ENCODE measurements around the gene TRPM5. TPM values are rescaled to one million over a fixed set of nuclear protein-coding genes. Genes with fewer than 3 reads are reported as not detected.

The TRPM5 gene
- total and polyA plus RNA-seq, 2 donors (not counting 1 experiment from before 2014, with no cell fraction given), result 0.03 TPM; not detected in 1

DNA sequence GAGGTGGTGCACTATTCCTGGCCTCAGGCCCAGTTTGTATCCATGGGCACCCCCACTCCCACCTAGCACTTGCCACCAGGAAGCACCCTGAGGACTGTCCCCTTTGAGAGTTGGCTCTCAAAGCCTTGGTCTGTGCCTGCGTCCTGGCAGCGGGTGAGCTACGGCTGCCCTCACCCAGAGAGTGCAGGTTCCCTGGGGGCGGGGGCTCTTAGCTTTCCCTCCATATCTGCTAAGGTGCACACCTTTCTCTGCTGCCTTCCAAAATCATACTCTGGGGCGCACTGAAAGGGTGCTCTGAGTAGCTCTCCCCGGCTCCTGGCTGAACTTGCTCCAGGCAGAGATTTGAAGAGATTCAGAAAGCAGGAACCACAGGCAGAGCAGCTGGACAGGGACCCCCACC is 7.6 kb upstream of the TRPM5 start:
- ATAC-seq (ENCODE audit: low read depth), result no peak
- WGBS (ENCODE audit: insufficient coverage), result 85% methylated on average over 6 of the region's 6 CpGs
- CTCF ChIA-PET, result interaction anchor here (0.9 to 1.3 kb wide), 2 partner anchors 31 to 300 kb away, joined by 3 to 4 read pairs; no protein-coding TSS in a partner anchor

GRCh38 chr11:2451336-2451735 is 7.0 kb upstream of the TRPM5 start:
- no peak for TF ChIP-seq CTCF (IDR thresholded peaks at IDR 0.05)
- TF ChIP-seq EZH2 (IDR thresholded peaks at IDR 0.05; ENCODE audit: borderline replicate concordance, insufficient read depth, low read depth, low read length, poor library complexity, severe bottlenecking), result no peak
- Histone ChIP-seq H3K4me3 (ENCODE audit: control extremely low read depth in 1 of 5, extremely low read depth in 1 of 5, insufficient read depth in 1 of 5, low read depth in 2 of 5, low read length in 4 of 5) (no peak overlapping the region), H3K27me3 (replicated peaks in 1 of 4; ENCODE audit: control extremely low read depth in 1 of 4, control insufficient read depth in 3 of 4, insufficient read depth in 4 of 4, low read length in 3 of 4) (no peaks in the 10 kb centered on the region), H3K36me3 (replicated peaks in 1 of 2; ENCODE audit: control extremely low read depth in 1 of 2, control insufficient read depth in 1 of 2, extremely low read depth in 1 of 2, insufficient read depth in 2 of 2, low read length in 1 of 2) (no peaks in the 10 kb centered on the region), H3K27ac (ENCODE audit: low read length in 2 of 2) (no peak overlapping the region), H3K9me3 (ENCODE audit: control extremely low read depth in 1 of 3, control insufficient read depth in 2 of 3, insufficient read depth in 1 of 3, low read length in 2 of 3) (peaks cover 0 to 6% (median 3%) of the 10 kb centered on the region in 3 donors), H3K9ac (ENCODE audit: low read length) (no peak overlapping the region), H4K20me1 (ENCODE audit: control insufficient read depth, insufficient read depth, low read length, poor library complexity, severe bottlenecking) (peaks cover 63% of the 10 kb centered on the region), H3K4me2 (replicated peaks; ENCODE audit: low read depth, low read length, poor library complexity, severe bottlenecking) (no peak overlapping the region), H3K4me1 (ENCODE audit: control insufficient read depth in 2 of 2, insufficient read depth in 2 of 2, low read length in 2 of 2) (peaks cover 20 to 30% of the 10 kb centered on the region in 2 donors), H3K79me2 (ENCODE audit: control insufficient read depth, insufficient read depth, low read length) (peaks cover 70% of the 10 kb centered on the region), H2AFZ (ENCODE audit: insufficient read depth, low read depth, low read length, poor library complexity, severe bottlenecking) (no peak overlapping the region)
- intact Hi-C loops (cut with micrococcal nuclease), result no loop called here
- H3K9me3 Mint-ChIP-seq (ENCODE audit: insufficient read depth), result no peaks in the 10 kb centered on the region
- CTCF ChIA-PET, result interaction anchor here (1.3 kb wide), 1 partner anchor 30 kb away, joined by 4 read pairs; no protein-coding TSS in a partner anchor
- no peak overlapping the region for H3K4me3 Mint-ChIP-seq
- H3K27ac Mint-ChIP-seq, result no peak overlapping the region
- 97% methylated on average over 15 of the region's 15 CpGs for WGBS (ENCODE audit: insufficient coverage)
- DNase-seq (no peak), ATAC-seq (ENCODE audit: low read depth) (no peak)
- no peaks in the 10 kb centered on the region for H3K27me3 Mint-ChIP-seq
- POLR2A ChIA-PET, result no interaction called here
- peaks cover 15% of the 10 kb centered on the region for H3K4me1 Mint-ChIP-seq

More for the DNA sequence above, 7.6 kb upstream of the TRPM5 start:
- H3K9me3 ChIP-seq (ENCODE audit: control extremely low read depth in 1 of 3, control insufficient read depth in 2 of 3, insufficient read depth in 1 of 3, low read length in 2 of 3), result peaks cover 0 to 6% (median 3%) of the 10 kb centered on the region in 3 donors
- H3K27ac ChIP-seq (ENCODE audit: low read length in 2 of 2), result no peak overlapping the region
- no peak overlapping the region for H3K9ac ChIP-seq (ENCODE audit: low read length)
- POLR2A ChIA-PET, result no interaction called here
- no peak for DNase-seq
- H3K36me3 ChIP-seq (replicated peaks in 1 of 2; ENCODE audit: control extremely low read depth in 1 of 2, control insufficient read depth in 1 of 2, extremely low read depth in 1 of 2, insufficient read depth in 2 of 2, low read length in 1 of 2), result no peaks in the 10 kb centered on the region
- Mint-ChIP-seq H3K9me3 (ENCODE audit: insufficient read depth) (no peaks in the 10 kb centered on the region), H3K4me1 (peaks cover 10% of the 10 kb centered on the region), H3K27ac (no peak overlapping the region), H3K4me3 (no peak overlapping the region), H3K27me3 (no peaks in the 10 kb centered on the region)
- peaks cover 15 to 24% of the 10 kb centered on the region in 2 donors for H3K4me1 ChIP-seq (ENCODE audit: control insufficient read depth in 2 of 2, insufficient read depth in 2 of 2, low read length in 2 of 2)
- H3K27me3 ChIP-seq (replicated peaks in 1 of 4; ENCODE audit: control extremely low read depth in 1 of 4, control insufficient read depth in 3 of 4, insufficient read depth in 4 of 4, low read length in 3 of 4), result no peaks in the 10 kb centered on the region
- no peak overlapping the region for H2AFZ ChIP-seq (ENCODE audit: insufficient read depth, low read depth, low read length, poor library complexity, severe bottlenecking)
- TF ChIP-seq EZH2 (IDR thresholded peaks at IDR 0.05; ENCODE audit: borderline replicate concordance, insufficient read depth, low read depth, low read length, poor library complexity, severe bottlenecking) (no peak), CTCF (IDR thresholded peaks at IDR 0.05) (no peak)
- intact Hi-C loops (cut with micrococcal nuclease), result no loop called here
- H3K4me2 ChIP-seq (replicated peaks; ENCODE audit: low read depth, low read length, poor library complexity, severe bottlenecking), result no peak overlapping the region
- peaks cover 64% of the 10 kb centered on the region for H3K79me2 ChIP-seq (ENCODE audit: control insufficient read depth, insufficient read depth, low read length)
- no peak overlapping the region for H3K4me3 ChIP-seq (ENCODE audit: control extremely low read depth in 1 of 5, extremely low read depth in 1 of 5, insufficient read depth in 1 of 5, low read depth in 2 of 5, low read length in 4 of 5)
- peaks cover 63% of the 10 kb centered on the region for H4K20me1 ChIP-seq (ENCODE audit: control insufficient read depth, insufficient read depth, low read length, poor library complexity, severe bottlenecking)
